OCI-M2 (cell line): ENCODE measurements around the gene FAM184B.

ENCODE experiments used
- DNase-seq: peaks from one replicate; lab custom pipeline; 2025; ENCODE audit not compliant: unreplicated experiment; lab: John Stamatoyannopoulos, UW

Gene FAM184B

DNA sequence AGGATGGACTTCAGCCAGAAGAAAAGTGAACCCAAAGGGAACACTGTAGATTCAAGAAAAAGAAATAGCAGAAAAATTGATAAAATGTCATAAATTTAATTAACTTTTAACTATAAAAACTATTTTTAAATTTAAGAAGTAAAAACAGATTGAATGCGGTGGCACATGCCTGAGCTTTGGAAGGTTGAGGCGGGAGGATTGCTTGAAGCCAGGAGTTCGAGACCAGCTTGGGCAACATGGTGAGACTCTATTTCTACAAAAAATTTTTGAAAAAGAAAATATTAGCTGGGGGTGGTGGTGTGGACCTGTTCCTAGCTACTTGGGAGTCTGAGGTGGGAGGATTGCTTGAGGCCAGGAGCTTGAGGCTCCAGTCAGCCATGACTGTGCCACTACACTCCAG lies 3.0 kb downstream of the FAM184B start:
- no peak for DNase-seq

DNA sequence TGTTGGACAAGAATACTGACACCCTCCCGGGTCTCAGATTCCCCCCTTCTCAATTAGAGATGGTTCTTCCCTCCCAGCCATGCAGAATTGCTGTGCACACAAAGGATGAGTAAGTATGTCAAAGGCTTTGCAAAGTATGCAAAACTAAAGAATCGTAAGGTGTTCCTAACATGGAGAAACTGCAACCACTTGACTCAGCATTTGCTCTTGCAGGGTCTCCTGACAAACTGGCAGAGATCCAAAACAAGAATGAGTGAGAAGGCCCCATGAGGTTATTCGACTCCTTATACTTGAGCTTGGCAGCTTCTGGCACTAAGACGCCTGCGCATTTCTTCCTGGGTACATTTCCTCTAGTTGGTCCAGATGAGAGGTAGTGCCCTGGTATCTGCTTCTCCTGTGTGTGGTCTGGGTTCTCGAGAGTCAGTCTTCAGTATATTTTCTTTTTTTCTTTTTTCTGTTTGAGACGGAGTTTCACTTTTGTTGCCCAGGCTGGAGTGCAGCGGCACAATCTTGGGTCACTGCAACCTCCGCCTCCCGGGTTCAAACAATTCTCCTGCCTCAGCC lies 8.2 kb downstream of the FAM184B start:
- no peak for DNase-seq

DNA sequence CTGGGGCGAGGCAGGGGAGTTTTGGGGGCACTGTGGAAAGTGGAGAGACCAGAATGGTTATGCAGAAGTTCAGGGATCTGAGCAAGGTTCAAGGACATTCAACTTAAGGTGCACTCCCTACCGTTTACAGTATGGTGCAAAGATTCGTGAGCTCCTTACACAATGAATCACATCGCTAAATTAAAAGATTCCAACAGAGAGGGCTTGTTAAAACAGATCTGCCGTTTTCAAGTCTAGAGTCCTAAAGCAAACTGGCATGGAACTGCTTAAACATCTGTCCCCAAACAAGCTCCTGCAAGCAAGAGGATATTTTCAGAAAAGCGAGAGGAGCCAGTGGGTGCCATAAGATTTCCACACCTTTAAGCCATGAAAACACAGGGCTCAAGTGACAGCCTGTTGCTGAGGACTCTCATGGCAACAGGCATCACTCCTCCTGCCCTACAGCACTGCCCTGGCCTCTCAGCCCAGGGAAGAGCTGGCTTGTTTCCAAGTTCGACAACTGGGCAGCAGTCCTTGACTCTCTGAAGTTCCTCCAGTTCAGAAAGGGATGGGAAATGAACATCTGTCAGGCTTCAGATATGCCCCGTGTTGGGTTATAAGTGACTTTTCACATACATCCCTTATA lies 10.0 kb downstream of the FAM184B start:
- DNase-seq = no peak

DNA sequence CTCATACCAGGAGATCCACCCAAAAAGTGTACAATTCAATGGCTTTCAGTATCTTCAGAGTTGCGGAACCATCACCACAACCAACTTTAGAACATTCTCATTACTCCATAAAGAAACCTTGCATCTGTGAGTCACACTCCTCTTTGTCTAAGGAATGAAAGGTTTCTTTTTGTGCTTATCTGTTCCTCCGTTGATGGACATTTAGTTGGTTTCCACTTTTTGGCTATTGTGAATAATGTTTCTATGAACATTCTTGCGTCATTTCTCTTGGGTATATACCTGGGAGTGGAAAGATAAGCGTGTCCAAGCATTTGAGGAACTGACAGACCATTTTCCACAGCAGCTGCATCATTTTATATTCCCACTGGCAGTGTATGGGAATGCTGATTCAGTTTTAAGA lies 10.6 kb downstream of the FAM184B start:
- DNase-seq = no peak

DNA sequence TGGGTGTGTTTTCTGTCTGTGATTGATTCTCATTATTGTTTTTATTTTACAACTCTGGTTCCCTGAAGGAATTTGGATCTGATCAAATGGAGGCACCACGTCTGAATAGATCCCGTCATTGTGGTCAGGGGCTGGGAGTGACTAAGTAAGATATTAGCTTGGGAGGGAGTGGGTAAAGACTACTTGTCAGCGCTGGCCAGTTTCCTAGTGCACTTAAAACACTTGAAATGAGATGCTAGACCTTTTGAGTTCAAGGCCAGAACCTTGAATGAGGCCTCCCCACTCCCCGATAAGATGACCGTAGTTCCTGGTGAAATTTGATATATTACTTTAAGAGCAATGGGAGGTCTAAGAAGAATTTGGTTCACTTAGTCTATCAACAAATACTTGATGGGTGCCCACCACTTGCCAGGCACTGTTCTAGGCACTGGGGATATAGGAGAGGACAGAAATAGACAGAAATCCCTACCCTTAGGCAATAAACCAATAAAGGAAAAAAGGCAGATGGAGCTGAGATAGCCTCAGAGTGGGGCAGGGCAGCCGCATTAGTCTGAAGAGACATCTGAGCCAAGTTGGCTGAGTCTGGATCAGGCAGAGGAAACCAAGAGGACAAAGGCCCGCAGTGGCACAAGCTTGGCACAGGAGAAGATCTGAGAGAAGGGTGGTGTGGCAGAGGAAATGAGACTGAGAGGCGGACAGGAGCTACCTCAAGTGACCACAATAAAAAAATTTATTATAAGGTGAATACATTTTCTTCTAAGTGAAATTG lies 11.8 kb downstream of the FAM184B start:
- DNase-seq = no peak

DNA sequence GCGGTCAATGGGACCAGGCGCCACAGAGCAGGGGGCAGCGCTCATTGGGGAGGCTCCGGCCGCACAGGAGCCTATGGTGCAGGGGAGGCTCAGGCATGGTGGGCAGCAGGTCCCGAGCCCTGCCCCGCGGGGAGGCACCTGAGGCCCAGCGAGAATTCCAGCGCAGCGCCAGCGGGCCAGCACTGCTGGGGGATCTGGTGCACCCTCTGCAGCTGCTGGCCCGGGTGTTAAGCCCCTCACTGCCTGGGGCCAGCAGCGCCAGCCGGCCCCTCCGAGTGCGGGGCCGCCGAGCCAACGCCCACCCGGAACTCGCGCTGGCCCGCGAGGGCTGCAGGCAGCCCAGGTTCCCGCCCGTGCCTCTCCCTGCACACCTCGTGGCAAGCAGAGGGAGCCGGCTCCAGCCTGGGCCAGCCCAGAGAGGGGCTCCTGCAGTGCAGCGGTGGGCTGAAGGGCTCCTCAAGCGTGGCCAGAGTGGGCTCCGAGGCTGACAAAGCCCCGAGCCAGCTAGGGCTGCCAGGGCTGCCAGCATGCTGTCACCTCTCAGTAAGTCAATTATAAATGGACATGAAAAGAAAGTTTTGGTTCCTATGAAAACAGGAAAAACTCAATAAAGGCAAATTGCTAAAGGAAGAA lies 14.5 kb downstream of the FAM184B start:
- no peak for DNase-seq

DNA sequence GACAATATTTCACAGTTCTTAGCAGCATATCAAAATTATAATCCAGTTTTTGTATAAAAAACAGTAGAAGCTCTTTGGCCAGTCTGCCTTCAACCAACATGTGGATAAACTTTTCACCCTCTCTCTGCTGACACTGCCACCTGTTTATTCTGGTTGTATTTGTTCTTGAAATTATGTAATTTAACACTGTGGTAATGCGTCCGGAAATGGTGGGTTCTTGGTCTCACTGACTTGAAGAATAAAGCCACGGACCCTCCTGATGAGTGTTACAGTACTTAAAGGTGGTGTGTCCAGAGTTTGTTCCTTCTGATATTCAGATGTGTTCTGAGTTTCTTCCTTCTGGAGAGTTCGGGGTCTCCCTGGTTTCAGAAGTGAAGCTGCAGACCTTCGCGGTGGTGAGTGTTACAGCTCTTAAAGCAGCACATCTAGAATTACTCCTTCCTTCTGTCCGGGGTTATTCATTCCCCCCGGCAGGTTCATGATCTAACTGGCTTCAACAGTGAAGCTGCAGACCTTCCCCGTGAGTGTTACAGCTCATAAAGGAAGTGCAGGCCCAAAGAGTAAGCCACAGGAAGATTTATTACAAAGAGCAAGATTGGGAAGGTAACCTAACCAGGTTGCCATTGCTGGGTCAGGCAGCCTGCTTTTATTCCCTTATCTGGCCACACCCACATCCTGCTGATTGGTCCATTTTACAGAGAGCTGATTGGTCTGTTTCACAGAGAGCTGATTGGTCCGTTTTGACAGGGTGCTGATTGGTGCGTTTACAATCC lies 15.7 kb downstream of the FAM184B start:
- DNase-seq = no peak

DNA sequence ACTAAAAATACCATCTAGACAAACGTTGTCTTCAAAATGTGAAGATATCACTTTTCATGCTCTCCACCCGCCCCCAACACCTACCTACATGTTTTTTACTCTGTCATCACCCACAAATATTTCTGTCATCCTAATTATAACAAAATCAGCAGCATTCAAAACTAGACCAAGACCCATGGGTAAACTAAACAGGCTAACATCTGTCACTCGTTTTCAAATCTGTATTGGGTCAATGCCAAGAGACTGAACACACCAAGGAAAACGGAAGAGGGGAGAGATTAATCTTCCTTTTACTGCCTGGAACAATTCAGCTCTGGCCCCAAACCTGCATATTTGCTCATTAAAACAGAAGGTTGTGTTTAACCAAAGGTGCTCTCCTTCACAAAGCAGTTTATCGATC lies 17.5 kb downstream of the FAM184B start:
- no peak for DNase-seq

DNA sequence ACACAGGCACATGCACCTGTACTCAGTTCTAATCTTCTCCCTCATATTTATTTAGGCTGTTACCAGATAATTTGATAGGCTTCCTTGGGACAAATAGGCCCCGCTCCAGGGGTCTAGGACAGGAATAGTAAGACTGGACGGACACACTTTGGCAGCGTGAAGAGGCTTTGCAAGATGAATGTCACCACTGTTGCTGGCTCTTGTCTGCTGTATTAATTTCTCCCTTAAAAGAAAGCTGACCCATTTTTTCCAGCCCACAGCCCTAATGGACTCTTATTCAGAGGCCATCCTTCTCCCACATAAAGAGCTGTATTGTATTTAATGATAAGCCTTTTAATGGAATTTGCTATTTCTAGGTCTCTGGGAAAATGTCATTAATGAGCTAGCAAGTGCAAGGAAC lies 18.0 kb downstream of the FAM184B start:
- DNase-seq = no peak

DNA sequence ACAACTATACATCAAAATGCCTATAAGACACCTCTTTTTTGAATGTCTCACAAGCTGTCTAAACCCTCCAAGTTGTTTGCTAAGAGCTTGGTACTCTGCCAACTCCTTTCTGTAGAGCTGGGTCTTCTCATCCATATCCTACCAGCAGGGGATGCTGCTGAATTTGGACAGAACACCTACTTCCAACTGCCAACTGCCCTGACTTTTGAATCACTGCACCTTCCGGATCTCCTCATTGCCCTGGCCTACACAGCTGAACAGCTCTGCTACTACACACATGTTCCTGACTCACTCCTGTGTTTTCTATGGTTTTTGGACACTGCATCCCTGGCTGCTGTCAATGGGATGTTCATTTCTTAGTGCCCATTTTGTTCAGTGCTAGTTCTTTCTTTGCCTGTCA lies 18.7 kb downstream of the FAM184B start:
- no peak for DNase-seq

DNA sequence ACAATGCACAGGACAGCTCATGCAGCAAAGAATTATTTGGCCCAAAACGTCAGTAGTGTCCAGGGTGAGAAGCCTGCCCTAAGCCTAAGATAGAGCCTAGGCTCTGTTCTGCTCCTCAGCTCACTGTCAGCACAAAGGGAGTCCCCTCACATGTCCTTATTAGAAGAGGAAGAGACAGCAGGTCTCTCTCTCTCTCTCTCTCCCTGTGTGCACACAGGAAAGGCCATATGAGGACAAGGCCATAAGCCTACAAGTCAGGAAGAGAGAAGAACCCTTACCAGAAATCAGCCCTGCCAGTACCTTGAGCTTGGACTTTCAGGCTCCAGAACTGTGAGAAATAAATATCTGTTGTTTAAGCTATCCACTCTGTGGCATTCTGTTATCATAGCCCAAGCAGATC lies 20.4 kb downstream of the FAM184B start:
- DNase-seq = no peak

DNA sequence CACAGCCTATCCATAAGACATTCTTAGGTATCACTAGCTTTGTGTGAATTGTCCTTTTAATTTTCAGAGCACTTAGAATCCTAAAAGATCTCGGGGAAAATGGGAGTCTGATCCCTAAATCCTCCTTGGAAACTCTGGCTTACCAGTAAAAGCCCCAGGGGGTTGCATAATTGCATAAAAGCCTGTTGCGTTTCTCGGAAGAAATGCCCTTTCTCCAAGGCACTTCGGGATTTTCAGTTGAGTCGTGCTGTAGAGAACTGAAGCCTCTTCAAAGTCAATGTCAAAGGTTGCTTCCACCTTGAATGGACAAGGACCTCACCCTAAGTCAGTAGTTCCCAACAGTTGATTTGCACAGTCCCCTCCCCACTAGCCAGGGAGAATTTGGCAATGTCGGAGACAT lies 20.8 kb downstream of the FAM184B start:
- no peak for DNase-seq

DNA sequence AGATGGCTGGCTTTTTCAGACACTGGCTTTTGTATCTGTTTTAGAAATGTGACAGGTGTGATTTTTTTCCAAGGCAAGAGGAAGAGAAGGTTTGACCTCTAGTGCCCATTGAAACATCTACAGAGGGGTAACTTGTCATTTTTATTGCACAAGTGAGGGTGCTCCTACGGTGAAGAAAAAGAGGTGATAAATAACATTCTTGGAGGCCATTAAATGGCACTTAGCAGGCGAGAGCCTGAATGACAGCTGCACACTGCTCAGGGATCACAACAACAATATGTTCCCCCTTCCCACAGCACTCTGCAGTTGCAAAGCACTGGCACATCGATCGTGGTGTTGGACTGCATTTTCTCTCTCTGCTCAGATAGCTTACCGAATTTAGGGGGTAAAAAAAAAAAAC lies 22.9 kb downstream of the FAM184B start:
- DNase-seq = no peak

DNA sequence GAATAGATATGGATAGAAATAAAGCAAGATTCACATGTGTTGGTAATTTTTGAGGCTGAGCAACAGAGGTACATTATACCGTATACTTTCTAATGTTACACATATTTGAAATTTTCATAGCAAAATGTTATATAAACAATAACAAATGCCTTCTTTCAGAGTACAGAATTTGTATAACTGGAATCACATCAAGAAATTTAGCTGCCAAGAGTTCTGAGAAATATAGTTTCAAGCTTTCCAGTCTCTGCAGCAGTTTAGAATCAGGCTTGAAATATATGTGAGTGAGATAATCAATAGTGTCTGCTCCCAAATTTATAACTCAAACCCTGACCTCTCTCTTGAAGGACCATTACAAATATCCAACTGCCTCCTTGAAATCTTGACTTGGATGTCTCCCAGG lies 23.8 kb downstream of the FAM184B start:
- no peak for DNase-seq

DNA sequence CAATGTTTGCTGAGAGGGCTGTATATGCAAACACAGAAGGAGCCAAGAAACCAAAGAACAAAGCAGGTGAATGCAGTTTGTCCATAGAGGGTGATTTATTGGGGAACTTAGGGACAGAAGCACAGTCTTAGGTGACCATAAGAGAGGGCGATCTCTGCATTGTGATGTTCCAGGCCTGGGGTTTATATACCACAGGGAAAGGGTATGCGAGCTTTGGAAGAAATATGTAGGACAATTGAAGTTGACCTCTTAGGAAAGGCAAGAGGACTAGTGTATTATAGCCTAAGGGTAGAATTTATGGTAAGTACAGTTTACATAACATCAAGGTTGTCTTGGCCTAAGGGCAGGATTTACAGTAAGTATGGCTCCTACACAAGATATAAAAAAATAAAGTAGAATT lies 27.8 kb downstream of the FAM184B start:
- DNase-seq = no peak

DNA sequence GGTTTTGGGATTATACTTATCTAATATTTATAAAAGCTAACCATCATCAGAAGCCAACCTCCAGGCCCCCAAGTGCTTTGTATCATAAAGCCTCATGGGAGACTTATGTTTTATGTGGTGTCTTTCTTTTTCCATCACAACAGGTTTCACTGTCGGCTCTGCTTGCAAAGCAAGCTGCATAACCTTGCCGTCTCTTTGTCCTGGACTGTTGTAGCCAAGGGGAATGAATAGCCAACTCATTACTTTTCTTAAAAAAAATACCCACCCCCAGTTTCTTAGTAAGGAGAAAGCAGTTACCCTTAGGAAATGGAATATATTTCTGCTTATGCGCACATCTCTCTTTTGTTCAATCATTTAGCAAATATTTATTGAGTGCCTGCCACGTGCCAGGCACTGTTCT lies 40.7 kb downstream of the FAM184B start:
- DNase-seq = no peak

DNA sequence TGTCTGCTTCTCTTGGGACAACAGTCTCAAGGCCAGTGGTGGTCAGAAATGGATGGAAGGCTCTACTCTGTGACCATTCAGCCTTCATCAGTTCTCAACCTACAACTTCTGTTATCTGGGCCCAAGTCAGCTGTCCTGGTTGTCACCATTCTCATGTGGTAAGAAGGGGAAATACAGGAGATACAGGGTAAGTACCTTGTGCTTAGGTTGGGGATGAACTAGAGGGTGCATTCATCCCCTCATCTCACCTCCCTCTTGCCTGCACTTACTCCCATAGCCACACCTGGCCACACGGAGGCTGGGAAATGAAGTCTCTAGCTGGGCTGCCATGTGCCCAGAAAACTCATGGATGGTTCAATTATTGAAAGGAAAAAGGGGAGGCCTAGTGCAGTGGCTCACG lies 44.9 kb downstream of the FAM184B start:
- no peak for DNase-seq

DNA sequence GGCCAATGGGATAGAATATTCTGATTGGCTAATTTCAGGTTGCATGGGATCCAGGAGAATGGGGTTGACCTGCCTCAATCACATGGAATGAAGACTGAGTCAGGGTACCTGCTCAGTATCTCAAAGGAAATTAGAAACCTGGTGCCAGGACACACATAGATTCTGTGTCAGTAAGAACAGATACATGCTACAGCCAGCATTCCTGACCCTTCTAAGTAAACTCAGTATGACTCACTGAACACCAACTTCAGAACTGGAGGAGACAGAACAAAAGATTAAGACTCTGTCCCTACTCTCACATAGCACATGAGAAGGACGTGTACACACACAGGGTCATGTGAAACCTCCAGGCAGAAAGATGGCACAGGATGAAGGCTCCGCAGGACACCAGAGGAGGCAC lies 54.5 kb downstream of the FAM184B start:
- no peak for DNase-seq

DNA sequence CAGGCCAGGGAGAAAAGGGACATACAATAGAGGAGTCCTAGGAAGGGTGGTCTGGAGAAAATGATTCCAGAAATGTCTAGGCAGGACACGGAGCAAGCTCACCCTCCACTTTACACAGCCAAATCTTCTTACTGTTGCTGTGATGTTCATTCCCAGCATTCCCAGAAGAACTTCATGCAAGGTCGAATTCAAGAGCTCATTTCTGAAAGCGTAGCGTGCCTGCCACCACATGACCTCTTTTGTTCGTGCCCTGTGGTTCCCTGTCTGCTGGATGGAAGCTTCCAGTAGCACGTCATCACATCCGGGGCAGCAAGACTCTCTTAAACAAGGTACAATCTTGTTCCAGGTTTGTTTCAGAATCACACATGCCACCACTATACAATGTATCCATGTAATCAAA lies 57.8 kb downstream of the FAM184B start:
- DNase-seq = no peak

DNA sequence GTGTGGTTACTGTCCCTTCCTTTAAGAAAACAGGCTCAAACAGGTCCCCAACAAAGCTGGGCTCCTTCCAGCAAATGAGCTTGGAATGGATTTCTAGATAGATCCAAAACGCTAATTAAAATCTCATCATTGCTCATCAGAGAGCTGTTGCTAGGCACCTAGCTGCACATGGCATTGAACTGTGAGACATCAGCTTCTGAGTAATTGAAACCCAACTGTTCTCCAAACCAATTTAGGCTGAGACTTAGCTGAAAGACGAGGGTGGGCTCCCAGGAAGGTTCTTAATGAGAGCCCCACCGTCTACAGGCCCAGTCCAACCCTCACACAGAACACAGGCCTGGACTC lies 59.1 kb downstream of the FAM184B start:
- no peak for DNase-seq

DNA sequence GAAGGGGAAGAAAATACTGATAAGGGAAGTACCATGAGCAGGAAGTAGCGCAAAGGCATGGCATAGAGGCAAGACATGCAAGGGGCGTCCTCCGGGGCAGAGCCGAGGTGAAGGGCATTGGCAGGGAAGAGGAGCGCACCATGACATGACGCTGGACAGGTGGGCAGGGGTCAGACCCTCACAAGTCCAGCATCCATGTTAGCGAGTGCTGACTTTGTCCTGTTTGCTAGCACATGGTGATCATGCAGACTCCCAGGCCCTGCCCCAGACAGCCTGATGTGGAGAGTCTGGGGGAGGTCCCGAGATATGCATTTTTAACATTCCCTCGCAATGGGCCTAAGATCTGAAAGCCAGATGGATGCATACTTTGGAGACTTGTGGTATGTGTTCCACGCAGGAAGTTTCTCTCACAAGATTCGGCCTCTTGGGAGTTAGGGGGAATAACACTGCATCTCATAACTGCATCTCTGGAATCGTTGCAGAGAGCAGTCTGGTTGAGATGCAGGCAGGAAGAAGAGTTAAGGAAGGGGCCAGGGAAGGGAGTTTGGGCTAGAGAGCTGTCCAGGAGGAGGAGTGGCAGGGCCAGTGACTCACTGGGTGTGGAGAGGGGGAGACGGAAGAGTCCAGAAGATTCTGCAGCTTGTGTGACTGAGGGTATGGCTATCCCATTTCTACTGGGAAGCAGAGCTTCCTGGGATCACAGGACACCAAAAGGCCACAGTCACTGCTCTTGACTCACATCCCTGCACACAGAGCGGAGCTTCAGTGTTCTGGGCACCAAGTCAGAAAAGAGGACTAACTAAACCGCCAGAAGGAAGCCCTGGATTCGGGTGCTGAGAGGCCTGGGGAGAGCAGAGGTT lies 59.7 kb downstream of the FAM184B start:
- no peak for DNase-seq
